Measurements from ENCODE around the gene TMEM139. TPM values are rescaled to one million over a fixed set of nuclear protein-coding genes. Genes with fewer than 3 reads are reported as not detected.
A peak's percentile ranks its signal among the peaks of the same experiment; 100 is the strongest.
"Not testable (repeated sequence)": the region's sequence is repeated elsewhere in the genome, so short reads cannot be mapped to it uniquely, and the experiment has no call there.

TMEM139 gene
- total RNA-seq, 4 donors from 2014 or later: 1.0 TPM; not detected in 3

- no peak for DNase-seq (ENCODE audit: extremely low spot score)
- intact Hi-C loops (cut with DNase I): no loop called here
Observed at GRCh38 chr7:143259765-143260164, 25.0 kb upstream of the TMEM139 start.

DNA sequence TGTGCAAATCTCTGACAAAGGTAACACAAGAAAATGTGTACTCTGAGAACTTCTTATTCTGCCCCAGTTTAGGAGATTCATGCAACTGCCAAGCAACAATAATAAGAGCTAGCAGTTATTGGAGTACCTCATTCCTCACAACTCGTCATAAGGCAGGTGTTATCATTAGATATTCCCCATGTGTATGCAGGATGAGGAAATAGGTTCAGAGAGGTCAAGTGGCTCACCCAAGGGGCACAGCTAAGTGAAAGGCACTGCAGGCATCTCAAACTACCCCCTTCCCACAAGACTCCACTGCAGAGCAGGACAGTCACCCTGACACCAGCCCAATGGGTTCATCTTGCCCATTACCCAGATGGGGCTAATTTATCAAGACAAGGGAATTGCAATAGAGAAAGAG lies 22.9 kb upstream of the TMEM139 start:
- no peak overlapping the region for H3K27ac ChIP-seq (replicated peaks in 1 of 4)
- H3K4me3 ChIP-seq: no peak overlapping the region
- intact Hi-C loops (cut with DNase I): loop anchor here (2.0 kb wide), 1 partner anchor 27 kb away; the partner anchor contains the start of gene CASP2
- no peaks in the 10 kb centered on the region for H3K9me3 ChIP-seq
- no peak for DNase-seq (ENCODE audit: extremely low spot score)
- H3K36me3 ChIP-seq: peaks cover 0 to 9% (median 1%) of the 10 kb centered on the region in 4 donors
- peaks cover 19 to 38% (median 25%) of the 10 kb centered on the region in 4 donors for H3K4me1 ChIP-seq
- WGBS: 87% methylated on average over 1 of the region's 1 CpG
- no peak for TF ChIP-seq EP300 (IDR thresholded peaks at IDR 0.05)
- no peaks in the 10 kb centered on the region for H3K27me3 ChIP-seq

More at GRCh38 chr7:143259765-143260164, 25.0 kb upstream of the TMEM139 start:
- no peak overlapping the region for H3K4me3 ChIP-seq
- no peaks in the 10 kb centered on the region for H3K9me3 ChIP-seq
- no peaks in the 10 kb centered on the region for H3K27me3 ChIP-seq
- WGBS: 90% methylated on average over 2 of the region's 2 CpGs
- H3K36me3 ChIP-seq: peaks cover 0 to under 1% (median 0%) of the 10 kb centered on the region in 4 donors
- TF ChIP-seq POLR2A (IDR thresholded peaks at IDR 0.05; ENCODE audit: low read depth) (no peak), CTCF (IDR thresholded peaks at IDR 0.05) (no peak), EP300 (IDR thresholded peaks at IDR 0.05) (no peak)
- no peak overlapping the region for H3K27ac ChIP-seq (replicated peaks in 1 of 4)
- peaks cover 11 to 22% (median 14%) of the 10 kb centered on the region in 4 donors for H3K4me1 ChIP-seq

DNA sequence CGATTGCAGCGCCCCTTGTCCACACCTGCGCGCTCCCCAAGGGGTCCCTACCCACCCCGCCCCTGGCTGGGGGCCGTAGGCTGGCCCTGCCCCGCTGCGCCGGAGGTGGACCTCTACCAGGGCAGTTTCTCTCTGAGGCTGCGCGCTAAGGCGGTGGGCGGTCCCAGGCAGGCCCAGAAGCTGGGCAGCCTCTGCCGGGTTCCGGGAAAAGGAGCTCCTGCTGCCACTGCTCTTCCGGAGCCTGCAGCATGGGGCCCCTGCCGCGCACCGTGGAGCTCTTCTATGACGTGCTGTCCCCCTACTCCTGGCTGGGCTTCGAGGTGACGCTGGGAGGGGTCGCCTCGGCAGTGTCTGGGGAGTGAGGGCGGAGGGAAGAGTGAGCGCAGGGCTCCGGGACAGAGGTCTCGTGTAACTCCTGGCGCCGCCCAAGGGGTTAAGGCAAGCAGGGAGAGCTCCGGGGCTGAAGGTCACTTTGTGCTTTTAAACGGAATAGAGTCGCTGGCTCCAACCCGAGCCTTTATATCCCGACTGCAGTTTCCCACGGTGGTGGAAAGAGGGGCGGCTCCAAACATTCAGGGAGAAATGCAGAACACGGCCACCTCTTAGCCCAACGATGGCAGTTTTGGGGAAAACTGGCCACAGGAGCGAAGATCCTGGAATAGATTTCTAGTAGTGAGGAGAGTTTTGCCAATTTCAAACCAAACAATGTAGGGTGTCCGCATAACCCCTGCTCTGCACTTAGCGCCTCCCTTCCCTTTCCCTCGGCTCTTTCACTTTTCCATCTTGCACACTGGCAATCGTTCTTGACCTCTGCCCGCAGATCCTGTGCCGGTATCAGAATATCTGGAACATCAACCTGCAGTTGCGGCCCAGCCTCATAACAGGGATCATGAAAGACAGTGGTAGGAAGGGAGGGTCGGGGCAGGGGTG lies 21.2 kb upstream of the TMEM139 start, which contains the start of gene GSTK1:
Gene GSTK1, plus strand, starts transcription at position 176 of the 930 bp plus-strand sequence. Its CDS starts 73 bp downstream, at position 249.
- 2% methylated on average over 33 of the region's 48 CpGs for WGBS
- intact Hi-C loops (cut with DNase I): loop anchor here (2.0 kb wide), 1 partner anchor 25 kb away; the partner anchor contains the start of gene CASP2
- Histone ChIP-seq H3K27me3 (no peaks in the 10 kb centered on the region), H3K4me1 (peaks cover 19 to 38% (median 25%) of the 10 kb centered on the region in 4 donors), H3K27ac (replicated peaks in 1 of 4) (peak within 1 kb of the TSS; percentile 82 to 86 (median 84)), H3K36me3 (peaks cover 11 to 26% (median 17%) of the 10 kb centered on the region in 4 donors), H3K4me3 (peak within 1 kb of the TSS; percentile 68 to 95 (median 78)), H3K9me3 (no peaks in the 10 kb centered on the region)
- no peak for TF ChIP-seq CTCF (IDR thresholded peaks at IDR 0.05)
- peak; percentile 50 for TF ChIP-seq POLR2A (IDR thresholded peaks at IDR 0.05; ENCODE audit: low read depth)
- TF ChIP-seq EP300 (IDR thresholded peaks at IDR 0.05): no peak
- TF ChIP-seq POLR2AphosphoS5 (IDR thresholded peaks at IDR 0.05): peak; percentile 80 to 86
- DNase-seq (ENCODE audit: extremely low spot score): peak; percentile 94

DNA sequence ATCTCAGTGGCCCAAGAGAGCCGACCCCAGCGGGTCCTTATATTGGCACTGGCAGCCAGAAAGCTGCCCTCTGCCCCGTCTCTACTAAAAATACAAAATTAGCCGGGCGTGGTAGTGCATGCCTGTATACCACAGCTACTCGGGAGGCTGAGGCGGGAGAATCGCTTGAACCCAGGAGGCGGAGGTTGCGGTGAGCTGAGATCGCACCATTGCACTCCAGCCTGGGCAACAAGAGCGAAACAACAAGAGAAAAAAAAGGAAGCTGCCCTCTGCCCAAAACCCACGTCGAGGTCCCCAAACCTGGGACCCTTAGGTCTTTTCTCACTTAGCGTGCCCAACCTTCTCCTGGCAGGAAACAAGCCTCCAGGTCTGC lies 20.6 kb upstream of the TMEM139 start:
- H3K4me1 ChIP-seq: peaks cover 19 to 38% (median 25%) of the 10 kb centered on the region in 4 donors
- H3K36me3 ChIP-seq: peaks cover 17 to 32% (median 24%) of the 10 kb centered on the region in 4 donors
- WGBS: 73% methylated on average over 15 of the region's 15 CpGs
- H3K4me3 ChIP-seq: peak overlapping the region; percentile 68 to 95 (median 78)
- H3K9me3 ChIP-seq; DNase-seq (ENCODE audit: extremely low spot score); H3K27me3 ChIP-seq; intact Hi-C loops (cut with DNase I): not testable (repeated sequence)
- H3K27ac ChIP-seq (replicated peaks in 1 of 4): peak overlapping the region; percentile 82 to 86 (median 84)

DNA sequence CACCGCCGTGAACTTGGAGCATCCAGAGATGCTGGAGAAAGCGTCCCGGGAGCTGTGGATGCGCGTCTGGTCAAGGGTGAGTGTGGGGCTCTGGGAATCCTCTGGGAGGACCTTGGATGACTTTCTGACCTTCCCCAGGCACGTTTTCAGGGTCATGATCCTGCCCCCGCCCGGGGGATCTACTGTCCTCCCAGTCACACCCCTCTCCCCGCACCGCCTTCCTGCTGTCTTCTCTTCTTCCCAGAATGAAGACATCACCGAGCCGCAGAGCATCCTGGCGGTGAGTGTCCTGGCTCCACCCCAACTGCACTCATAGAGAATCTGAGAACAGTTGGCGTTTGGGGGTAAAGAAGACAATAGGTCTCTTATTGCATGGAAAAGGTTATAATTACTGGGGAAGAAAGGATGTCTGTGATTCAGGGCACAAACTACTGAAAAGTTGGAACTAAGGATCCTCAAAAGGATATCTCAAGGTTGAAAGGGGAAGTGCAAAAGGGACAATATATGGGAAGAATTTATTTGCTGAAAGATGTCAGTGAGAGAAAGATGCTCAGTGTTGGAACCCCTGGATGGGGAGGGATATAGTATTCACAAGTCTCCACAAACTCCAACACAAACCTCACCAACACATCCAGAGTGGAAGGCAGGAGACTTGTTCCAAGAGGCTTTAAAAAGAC lies 19.6 kb upstream of the TMEM139 start:
- H3K27me3 ChIP-seq: no peaks in the 10 kb centered on the region
- peak overlapping the region in 2 of 4 donors; percentile 68 to 72 for H3K4me3 ChIP-seq
- H3K4me1 ChIP-seq: peaks cover 19 to 38% (median 25%) of the 10 kb centered on the region in 4 donors
- no peak for DNase-seq (ENCODE audit: extremely low spot score)
- no peaks in the 10 kb centered on the region for H3K9me3 ChIP-seq
- H3K27ac ChIP-seq (replicated peaks in 1 of 4): peak overlapping the region; percentile 82 to 86 (median 84)
- intact Hi-C loops (cut with DNase I): no loop called here
- H3K36me3 ChIP-seq: peaks cover 18 to 42% (median 33%) of the 10 kb centered on the region in 4 donors
- WGBS: 81% methylated on average over 15 of the region's 15 CpGs
- TF ChIP-seq POLR2A (IDR thresholded peaks at IDR 0.05; ENCODE audit: low read depth): no peak
- TF ChIP-seq EP300 (IDR thresholded peaks at IDR 0.05): no peak
- no peak for TF ChIP-seq CTCF (IDR thresholded peaks at IDR 0.05)
- no peak for TF ChIP-seq POLR2AphosphoS5 (IDR thresholded peaks at IDR 0.05)
